GM23338 (cell line): ENCODE measurements around the gene SOD2. TPM values are rescaled to one million over a fixed set of nuclear protein-coding genes. Genes with fewer than 3 reads are reported as not detected.
"Not testable (repeated sequence)": the region's sequence is repeated elsewhere in the genome, so short reads cannot be mapped to it uniquely, and the experiment has no call there.

Source experiments
- ATAC-seq: fragments of 200-7000 bp; cut with Tn5 transposase; 3 replicates; pipeline ENCODE4 v1.9.1; 2020
- DNase-seq: peaks from one replicate; pipeline ENCODE4 v3.0.0-alpha.2; 2015; ENCODE audit warnings: low spot score
- H2AFZ ChIP-seq: fragments of 200-600 bp; sonication (generic); 2 replicates; pipeline ENCODE4 v1.8.0; 2016; ENCODE audit warnings: antibody characterized with exemption, mild to moderate bottlenecking, moderate library complexity
- H3F3A ChIP-seq: fragments of 200-600 bp; sonication (generic); replicated peaks from 2 replicates; pipeline ENCODE4 v1.8.0; 2017; ENCODE audit warnings: antibody characterized with exemption, mixed run types, low read depth
- H3K27ac ChIP-seq: fragments of 200-600 bp; sonication (generic); 2 replicates; pipeline ENCODE4 v1.6.1; 2016; ENCODE audit warnings: low read depth
- H3K27me3 ChIP-seq: fragments of 200-600 bp; sonication (generic); 2 replicates; pipeline ENCODE4 v1.8.0; 2016; ENCODE audit warnings: mild to moderate bottlenecking, mixed run types, moderate library complexity; ENCODE audit not compliant: insufficient read depth
- H3K36me3 ChIP-seq: fragments of 200-600 bp; sonication (generic); 2 replicates; pipeline ENCODE4 v1.8.0; 2016; ENCODE audit warnings: mild to moderate bottlenecking; ENCODE audit not compliant: insufficient read depth
- H3K4me1 ChIP-seq: fragments of 200-600 bp; sonication (generic); 2 replicates; pipeline ENCODE4 v1.8.0; 2016; ENCODE audit warnings: mild to moderate bottlenecking, moderate library complexity; ENCODE audit not compliant: insufficient read depth
- H3K4me2 ChIP-seq: fragments of 200-600 bp; sonication (generic); 2 replicates; pipeline ENCODE4 v1.7.1; 2017; ENCODE audit warnings: mixed run types
- H3K4me3 ChIP-seq: fragments of 200-600 bp; sonication (generic); 2 replicates; pipeline ENCODE4 v1.6.1; 2016; ENCODE audit warnings: mixed run types
- H3K79me2 ChIP-seq: fragments of 200-600 bp; sonication (generic); replicated peaks from 2 replicates; pipeline ENCODE4 v1.8.0; 2017; ENCODE audit warnings: mild to moderate bottlenecking; ENCODE audit not compliant: insufficient read depth
- H3K9me2 ChIP-seq: fragments of 200-600 bp; sonication (generic); 2 replicates; pipeline ENCODE4 v1.8.0; 2017; ENCODE audit not compliant: insufficient read depth
- H4K20me1 ChIP-seq: fragments of 200-600 bp; sonication (generic); replicated peaks from 2 replicates; pipeline ENCODE4 v1.8.0; 2017; ENCODE audit warnings: mild to moderate bottlenecking; ENCODE audit not compliant: insufficient read depth
- H3K27ac Mint-ChIP-seq: 2 replicates; pipeline ENCODE4 v1.8.0; 2020; ENCODE audit warnings: inconsistent platforms, mild to moderate bottlenecking, moderate library complexity, mixed read lengths
- H3K27me3 Mint-ChIP-seq: 3 replicates; pipeline ENCODE4 v1.8.0; 2022; ENCODE audit warnings: low read depth, mild to moderate bottlenecking, moderate library complexity, mixed read lengths, inconsistent platforms; ENCODE audit not compliant: insufficient read depth, poor library complexity
- H3K36me3 Mint-ChIP-seq: 3 replicates; pipeline ENCODE4 v1.8.0; 2021; ENCODE audit warnings: low read depth, mild to moderate bottlenecking, inconsistent platforms, moderate library complexity, mixed read lengths
- H3K4me1 Mint-ChIP-seq: 3 replicates; pipeline ENCODE4 v1.8.0; 2020; ENCODE audit warnings: mild to moderate bottlenecking, inconsistent platforms, mixed read lengths
- H3K4me3 Mint-ChIP-seq: 3 replicates; pipeline ENCODE4 v1.8.0; 2021; ENCODE audit warnings: moderate library complexity, mild to moderate bottlenecking, inconsistent platforms, mixed read lengths
- H3K9me3 Mint-ChIP-seq: 3 replicates; pipeline ENCODE4 v1.8.0; 2020; ENCODE audit warnings: moderate library complexity, mild to moderate bottlenecking, inconsistent platforms, mixed read lengths
- CREB1 ChIP-seq: fragments of 250-450 bp; sonication (Bioruptor Pico); IDR thresholded peaks from 2 replicates; pipeline ENCODE4 v1.5.0; 2020; ENCODE audit warnings: low read depth, mild to moderate bottlenecking, moderate library complexity
- CTCF ChIP-seq, 2 experiments: fragments of 200-600 bp in 1 of 2; sonication (generic) in 1 of 2; conservative IDR thresholded peaks; 2 replicates each; pipeline versions ENCODE4 v1.5.1 to v1.6.1; 2016 to 2017; ENCODE audit warnings: antibody characterized with exemption in 2 of 2, low read depth in 2 of 2, mild to moderate bottlenecking in 2 of 2, moderate library complexity in 1 of 2
- EZH2phosphoT487 ChIP-seq: fragments of 200-600 bp; sonication (generic); IDR thresholded peaks from one replicate; pipeline ENCODE4 v1.8.1; 2018; ENCODE audit warnings: antibody characterized with exemption; ENCODE audit not compliant: unreplicated experiment
- JUNB ChIP-seq: IDR thresholded peaks from one replicate; pipeline ENCODE4 v1.6.1; 2016; ENCODE audit warnings: antibody characterized with exemption; ENCODE audit not compliant: unreplicated experiment
- REST ChIP-seq: IDR thresholded peaks from one replicate; pipeline ENCODE4 v1.6.1; 2018; ENCODE audit warnings: antibody characterized with exemption; ENCODE audit not compliant: unreplicated experiment
- ZNF331 ChIP-seq: fragments of 250-450 bp; sonication (Bioruptor Pico); IDR thresholded peaks from 2 replicates; pipeline ENCODE4 v1.5.0; 2020; ENCODE audit warnings: low read depth, mild to moderate bottlenecking, moderate library complexity
- polyA plus RNA-seq: library from polyadenylated mRNA; unstranded; fragments of >200 nt; fragmentation: Nextera tagmentation; extraction: Ambion mirVana; gene quantifications from 2 replicates; pipeline ENCODE4 v1.2.1, GENCODE V29; 2016
- total RNA-seq: library from RNA; depleted of rRNA; stranded (reverse); fragments of >200 nt; shearing (Covaris generic); gene quantifications from 2 replicates; pipeline ENCODE4 v1.2.3, GENCODE V29; 2014

Gene SOD2
- total and polyA plus RNA-seq, 2 experiments from 2014 or later, result 44.1 to 73.0 TPM

GRCh38 chr6:159713984-159714383 lies 20.9 kb upstream of the SOD2 start:
- Histone ChIP-seq H3K4me1 (no peaks in the 10 kb centered on the region), H2AFZ (no peak overlapping the region), H3K27ac (no peak overlapping the region), H3K27me3 (no peaks in the 10 kb centered on the region), H3K9me2 (no peaks in the 10 kb centered on the region), H3K4me3 (no peak overlapping the region), H3F3A (no peaks in the 10 kb centered on the region), H3K4me2 (no peak overlapping the region), H3K36me3 (no peaks in the 10 kb centered on the region), H4K20me1 (no peaks in the 10 kb centered on the region), H3K79me2 (0 out of 2 replicates have a peak, but pooled peaks cover 1% of the 10 kb centered on the region)
- no peak overlapping the region for H3K4me3 Mint-ChIP-seq
- peaks cover 7% of the 10 kb centered on the region; the same call in 2 of the 3 replicates for H3K9me3 Mint-ChIP-seq
- DNase-seq (no peak), ATAC-seq (no peak)
- H3K27ac Mint-ChIP-seq, result no peak overlapping the region
- no peak for TF ChIP-seq EZH2phosphoT487
- H3K27me3 Mint-ChIP-seq, result peaks cover 3% of the 10 kb centered on the region
- no peaks in the 10 kb centered on the region; the same call in 2 of the 3 replicates for H3K36me3 Mint-ChIP-seq
- no peaks in the 10 kb centered on the region for H3K4me1 Mint-ChIP-seq

GRCh38 chr6:159712389-159712788 lies 19.3 kb upstream of the SOD2 start:
- H3K9me2 ChIP-seq, H3K27ac Mint-ChIP-seq, H3K4me3 ChIP-seq, H4K20me1 ChIP-seq, H3K4me1 ChIP-seq, H3K4me3 Mint-ChIP-seq, H3K27ac ChIP-seq, H3K4me1 Mint-ChIP-seq, H3K9me3 Mint-ChIP-seq, H2AFZ ChIP-seq, H3F3A ChIP-seq, H3K36me3 ChIP-seq, H3K27me3 ChIP-seq, ATAC-seq, H3K27me3 Mint-ChIP-seq, H3K79me2 ChIP-seq, H3K36me3 Mint-ChIP-seq, DNase-seq, H3K4me2 ChIP-seq: not testable (repeated sequence)

GRCh38 chr6:159710603-159711002 lies 17.6 kb upstream of the SOD2 start:
- not testable (repeated sequence) for H3K4me3 Mint-ChIP-seq, H3K4me2 ChIP-seq, H3K27me3 Mint-ChIP-seq, ATAC-seq, H3K4me3 ChIP-seq, H4K20me1 ChIP-seq, H2AFZ ChIP-seq, H3K27ac Mint-ChIP-seq, H3K4me1 ChIP-seq, H3K27me3 ChIP-seq, H3K36me3 ChIP-seq, H3K4me1 Mint-ChIP-seq, DNase-seq, H3K27ac ChIP-seq, H3K79me2 ChIP-seq, H3K9me2 ChIP-seq, H3K36me3 Mint-ChIP-seq, H3F3A ChIP-seq
- H3K9me3 Mint-ChIP-seq, result peaks cover 12% of the 10 kb centered on the region

- Histone ChIP-seq H3K4me2 (no peak overlapping the region), H3F3A (no peaks in the 10 kb centered on the region), H3K9me2 (no peaks in the 10 kb centered on the region), H3K4me3 (no peak overlapping the region), H3K4me1 (no peaks in the 10 kb centered on the region), H3K36me3 (0 out of 2 replicates have a peak, but pooled peaks cover 5% of the 10 kb centered on the region), H2AFZ (no peak overlapping the region), H3K79me2 (no peaks in the 10 kb centered on the region; the same call in 1 of the 2 replicates), H3K27me3 (no peaks in the 10 kb centered on the region), H4K20me1 (no peaks in the 10 kb centered on the region), H3K27ac (no peak overlapping the region)
- Mint-ChIP-seq H3K4me3 (no peak overlapping the region), H3K27me3 (peaks cover 2% of the 10 kb centered on the region), H3K4me1 (peaks cover 4% of the 10 kb centered on the region; the same call in 2 of the 3 replicates), H3K9me3 (peaks cover 26% of the 10 kb centered on the region), H3K36me3 (peaks cover 21% of the 10 kb centered on the region; the same call in 2 of the 3 replicates), H3K27ac (no peak overlapping the region)
- no peak for DNase-seq
- no peak for ATAC-seq
- TF ChIP-seq EZH2phosphoT487, result no peak
- TF ChIP-seq REST, result no peak
- no peak for TF ChIP-seq CREB1 (CRISPR knock-in tag)
- no peak for TF ChIP-seq ZNF331
- TF ChIP-seq JUNB, result no peak
- TF ChIP-seq CTCF (conservative IDR thresholded peaks at IDR 0.05; ENCODE audit: low read depth in 2 of 2), result no peak
Observed at GRCh38 chr6:159701413-159701999, 8.5 kb upstream of the SOD2 start.
